GM12878 (cell line): ENCODE data around the gene CDYL. TPM values are rescaled to one million over a fixed set of nuclear protein-coding genes. Genes with fewer than 3 reads are reported as not detected.

Source experiments
- ATF3 ChIP-seq: IDR thresholded peaks from 2 replicates; pipeline ENCODE4 v1.6.1; 2011; ENCODE audit warnings: low read depth, mild to moderate bottlenecking, low read length, moderate library complexity, borderline replicate concordance; ENCODE audit errors: extremely low read depth
- BCLAF1 ChIP-seq: fragments of 450-650 bp; IDR thresholded peaks from 2 replicates; pipeline ENCODE4 v1.6.1; 2017; ENCODE audit warnings: antibody characterized with exemption, mild to moderate bottlenecking, moderate library complexity
- ETV6 ChIP-seq, 2 experiments: fragments of 450-650 bp in 1 of 2; IDR thresholded peaks in 1 of 2; conservative IDR thresholded peaks in 1 of 2; 2 replicates each; pipeline ENCODE4 v1.6.1; 2014; ENCODE audit warnings: antibody characterized with exemption in 1 of 2, borderline replicate concordance in 1 of 2, low read depth in 1 of 2, mild to moderate bottlenecking in 1 of 2, moderate library complexity in 1 of 2
- FOXK2 ChIP-seq: fragments of 450-650 bp; IDR thresholded peaks from 2 replicates; pipeline ENCODE4 v1.6.1; 2017; ENCODE audit warnings: mild to moderate bottlenecking, moderate library complexity
- MEF2A ChIP-seq: IDR thresholded peaks from 2 replicates; pipeline ENCODE4 v1.6.1; 2011; ENCODE audit warnings: low read depth, mild to moderate bottlenecking, low read length, moderate library complexity; ENCODE audit not compliant: insufficient read depth
- PKNOX1 ChIP-seq: fragments of 450-650 bp; IDR thresholded peaks from 2 replicates; pipeline ENCODE4 v1.6.1; 2016; ENCODE audit warnings: mild to moderate bottlenecking
- RFX5 ChIP-seq: IDR thresholded peaks from 2 replicates; pipeline ENCODE4 v1.6.1; 2011; ENCODE audit warnings: low read depth, low read length, improper control_type of control experiment
- SMAD1 ChIP-seq: fragments of 450-650 bp; IDR thresholded peaks from 2 replicates; pipeline ENCODE4 v1.6.1; 2018; ENCODE audit warnings: mild to moderate bottlenecking, low read depth; ENCODE audit not compliant: partially characterized antibody
- SUPT20H ChIP-seq: IDR thresholded peaks from 2 replicates; pipeline ENCODE4 v1.6.1; 2011; ENCODE audit warnings: low read depth, mild to moderate bottlenecking, low read length, moderate library complexity, borderline replicate concordance; ENCODE audit not compliant: control insufficient read depth
- SUZ12 ChIP-seq: fragments of 200-600 bp; sonication (generic); IDR thresholded peaks from one replicate; pipeline ENCODE4 v1.6.1; 2018; ENCODE audit warnings: antibody characterized with exemption, mild to moderate bottlenecking; ENCODE audit not compliant: unreplicated experiment
- TCF12 ChIP-seq: IDR thresholded peaks from 2 replicates; pipeline ENCODE4 v1.6.1; 2011; ENCODE audit warnings: low read depth, mild to moderate bottlenecking, low read length
- ZBED1 ChIP-seq: IDR thresholded peaks from 2 replicates; pipeline ENCODE4 v1.6.1; 2016; ENCODE audit warnings: borderline replicate concordance
- ZSCAN29 ChIP-seq: fragments of 450-650 bp; IDR thresholded peaks from 2 replicates; pipeline ENCODE4 v1.6.1; 2017; ENCODE audit warnings: mild to moderate bottlenecking, moderate library complexity
- polyA plus RNA-seq, 11 experiments: library from polyadenylated mRNA; depleted of rRNA in 4 of 11; unstranded in 6 of 11; stranded (reverse) in 5 of 11; fragments of >200 nt; fragmentation: Nextera tagmentation in 4 of 11; fragmentation: Illumina TruSeq in 1 of 11; extraction: Ambion mirVana in 4 of 11; extraction: Trizol in 1 of 11; gene quantifications; 1 replicate in 1 of 11; 2 replicates in 10 of 11; pipeline versions ENCODE4 v1.2.1 to v1.2.3, GENCODE V29; 2011 to 2016; ENCODE audit warnings: inconsistent platforms in 2 of 11, missing spikeins in 2 of 11, low read depth in 1 of 11
- total RNA-seq, 4 experiments: library from RNA; depleted of rRNA in 3 of 4; stranded (reverse); fragments of >200 nt in 3 of 4; fragmentation: Illumina TruSeq in 1 of 4; extraction: Trizol in 1 of 4; gene quantifications; 2 replicates each; pipeline versions ENCODE4 v1.2.1 to v1.2.3, GENCODE V29; 2013 to 2021
- TF ChIP-seq, protein P1 (sequence below): fragments of 450-650 bp; IDR thresholded peaks from 2 replicates; pipeline ENCODE4 v1.6.1; 2017; ENCODE audit warnings: mild to moderate bottlenecking, low read depth, inconsistent platforms; ENCODE audit not compliant: poor library complexity, severe bottlenecking
- TF ChIP-seq, protein P2 (sequence below): fragments of 450-650 bp; IDR thresholded peaks from 2 replicates; pipeline ENCODE4 v1.6.1; 2017; ENCODE audit warnings: borderline replicate concordance
- TF ChIP-seq, protein P3 (sequence below): IDR thresholded peaks from 2 replicates; pipeline ENCODE4 v1.6.1; 2012; ENCODE audit warnings: low read length, inconsistent platforms
- TF ChIP-seq, protein P4 (sequence below): fragments of 450-650 bp; IDR thresholded peaks from 2 replicates; pipeline ENCODE4 v1.6.1; 2016; ENCODE audit warnings: mild to moderate bottlenecking

Gene CDYL
- total and polyA plus RNA-seq, 10 of the 15 experiments (the other 5 are each of a cell fraction or from before 2014, with no cell fraction given): 9.3 to 61.2 (median 28.5) TPM

DNA sequence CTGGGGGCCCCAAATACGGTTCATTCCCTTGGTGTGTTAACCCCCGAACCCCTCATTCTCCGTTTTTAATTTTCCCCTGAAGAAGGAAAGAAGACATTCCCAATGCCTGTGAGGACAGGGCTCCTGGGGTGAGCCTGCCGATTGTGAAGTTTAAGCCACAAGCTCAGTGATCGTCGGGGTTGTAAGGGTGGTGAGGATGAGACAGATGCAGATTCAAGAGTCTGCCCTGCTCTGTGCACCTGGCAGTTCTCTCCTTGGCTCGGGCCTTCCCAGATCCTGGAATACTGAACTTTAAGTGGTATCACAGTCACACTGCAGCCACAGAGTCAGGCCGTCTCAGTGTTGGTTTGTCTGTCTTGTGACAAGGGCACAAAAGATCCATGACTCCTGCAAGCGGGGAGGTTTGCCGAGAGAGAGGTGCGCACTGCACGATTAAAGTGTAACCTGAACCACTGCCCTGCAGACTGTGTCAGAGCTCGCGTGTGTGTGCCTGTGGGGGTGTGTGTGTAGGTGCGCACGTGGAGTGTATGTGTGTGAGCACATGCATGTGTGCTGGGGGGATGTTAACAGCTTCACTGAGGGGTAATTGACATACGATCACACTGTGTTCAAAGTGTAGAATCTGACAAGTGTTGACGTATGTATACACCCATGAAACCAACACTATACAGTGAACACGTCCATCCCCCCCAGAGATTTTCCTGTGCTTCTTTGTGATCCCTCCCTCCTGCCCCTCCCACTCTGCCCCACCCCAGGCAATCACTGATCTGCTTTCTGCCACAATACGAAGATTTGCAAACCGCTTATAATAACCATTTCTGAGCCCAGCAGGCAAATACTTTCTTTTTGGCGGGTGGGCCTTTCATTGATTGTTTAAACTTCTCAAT is 188.7 kb downstream of the CDYL start (continued):
- TF ChIP-seq, protein P1, sequence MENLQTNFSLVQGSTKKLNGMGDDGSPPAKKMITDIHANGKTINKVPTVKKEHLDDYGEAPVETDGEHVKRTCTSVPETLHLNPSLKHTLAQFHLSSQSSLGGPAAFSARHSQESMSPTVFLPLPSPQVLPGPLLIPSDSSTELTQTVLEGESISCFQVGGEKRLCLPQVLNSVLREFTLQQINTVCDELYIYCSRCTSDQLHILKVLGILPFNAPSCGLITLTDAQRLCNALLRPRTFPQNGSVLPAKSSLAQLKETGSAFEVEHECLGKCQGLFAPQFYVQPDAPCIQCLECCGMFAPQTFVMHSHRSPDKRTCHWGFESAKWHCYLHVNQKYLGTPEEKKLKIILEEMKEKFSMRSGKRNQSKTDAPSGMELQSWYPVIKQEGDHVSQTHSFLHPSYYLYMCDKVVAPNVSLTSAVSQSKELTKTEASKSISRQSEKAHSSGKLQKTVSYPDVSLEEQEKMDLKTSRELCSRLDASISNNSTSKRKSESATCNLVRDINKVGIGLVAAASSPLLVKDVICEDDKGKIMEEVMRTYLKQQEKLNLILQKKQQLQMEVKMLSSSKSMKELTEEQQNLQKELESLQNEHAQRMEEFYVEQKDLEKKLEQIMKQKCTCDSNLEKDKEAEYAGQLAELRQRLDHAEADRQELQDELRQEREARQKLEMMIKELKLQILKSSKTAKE: no peak
- TF ChIP-seq FOXK2: no peak
- TF ChIP-seq, protein P2, sequence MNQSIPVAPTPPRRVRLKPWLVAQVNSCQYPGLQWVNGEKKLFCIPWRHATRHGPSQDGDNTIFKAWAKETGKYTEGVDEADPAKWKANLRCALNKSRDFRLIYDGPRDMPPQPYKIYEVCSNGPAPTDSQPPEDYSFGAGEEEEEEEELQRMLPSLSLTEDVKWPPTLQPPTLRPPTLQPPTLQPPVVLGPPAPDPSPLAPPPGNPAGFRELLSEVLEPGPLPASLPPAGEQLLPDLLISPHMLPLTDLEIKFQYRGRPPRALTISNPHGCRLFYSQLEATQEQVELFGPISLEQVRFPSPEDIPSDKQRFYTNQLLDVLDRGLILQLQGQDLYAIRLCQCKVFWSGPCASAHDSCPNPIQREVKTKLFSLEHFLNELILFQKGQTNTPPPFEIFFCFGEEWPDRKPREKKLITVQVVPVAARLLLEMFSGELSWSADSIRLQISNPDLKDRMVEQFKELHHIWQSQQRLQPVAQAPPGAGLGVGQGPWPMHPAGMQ: no peak
- no peak for TF ChIP-seq SUPT20H
- no peak for TF ChIP-seq PKNOX1
- TF ChIP-seq RFX5: no peak
- TF ChIP-seq BCLAF1: no peak
- no peak for TF ChIP-seq ATF3
- TF ChIP-seq SMAD1: no peak
- TF ChIP-seq TCF12: no peak
- TF ChIP-seq MEF2A: no peak
- TF ChIP-seq SUZ12: no peak
- TF ChIP-seq, protein P3, sequence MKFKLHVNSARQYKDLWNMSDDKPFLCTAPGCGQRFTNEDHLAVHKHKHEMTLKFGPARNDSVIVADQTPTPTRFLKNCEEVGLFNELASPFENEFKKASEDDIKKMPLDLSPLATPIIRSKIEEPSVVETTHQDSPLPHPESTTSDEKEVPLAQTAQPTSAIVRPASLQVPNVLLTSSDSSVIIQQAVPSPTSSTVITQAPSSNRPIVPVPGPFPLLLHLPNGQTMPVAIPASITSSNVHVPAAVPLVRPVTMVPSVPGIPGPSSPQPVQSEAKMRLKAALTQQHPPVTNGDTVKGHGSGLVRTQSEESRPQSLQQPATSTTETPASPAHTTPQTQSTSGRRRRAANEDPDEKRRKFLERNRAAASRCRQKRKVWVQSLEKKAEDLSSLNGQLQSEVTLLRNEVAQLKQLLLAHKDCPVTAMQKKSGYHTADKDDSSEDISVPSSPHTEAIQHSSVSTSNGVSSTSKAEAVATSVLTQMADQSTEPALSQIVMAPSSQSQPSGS: no peak
- no peak for TF ChIP-seq ETV6 (conservative IDR thresholded peaks at IDR 0.05 in 1 of 2, IDR thresholded peaks at IDR 0.05 in 1 of 2; ENCODE audit: borderline replicate concordance in 1 of 2, low read depth in 1 of 2)
- no peak for TF ChIP-seq ZSCAN29
- TF ChIP-seq ZBED1: no peak
- TF ChIP-seq, protein P4, sequence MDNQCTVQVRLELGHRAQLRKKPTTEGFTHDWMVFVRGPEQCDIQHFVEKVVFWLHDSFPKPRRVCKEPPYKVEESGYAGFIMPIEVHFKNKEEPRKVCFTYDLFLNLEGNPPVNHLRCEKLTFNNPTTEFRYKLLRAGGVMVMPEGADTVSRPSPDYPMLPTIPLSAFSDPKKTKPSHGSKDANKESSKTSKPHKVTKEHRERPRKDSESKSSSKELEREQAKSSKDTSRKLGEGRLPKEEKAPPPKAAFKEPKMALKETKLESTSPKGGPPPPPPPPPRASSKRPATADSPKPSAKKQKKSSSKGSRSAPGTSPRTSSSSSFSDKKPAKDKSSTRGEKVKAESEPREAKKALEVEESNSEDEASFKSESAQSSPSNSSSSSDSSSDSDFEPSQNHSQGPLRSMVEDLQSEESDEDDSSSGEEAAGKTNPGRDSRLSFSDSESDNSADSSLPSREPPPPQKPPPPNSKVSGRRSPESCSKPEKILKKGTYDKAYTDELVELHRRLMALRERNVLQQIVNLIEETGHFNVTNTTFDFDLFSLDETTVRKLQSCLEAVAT: no peak
